CD4-positive, CD25-positive, alpha-beta regulatory T cell (primary cell): Measurements from ENCODE around the gene RPRD1B. TPM values are rescaled to one million over a fixed set of nuclear protein-coding genes. Genes with fewer than 3 reads are reported as not detected.

Experiments
- ATAC-seq, 2 donors: fragments of 150-1000 bp; cut with Tn5 transposase; one replicate each; pipeline ENCODE4 v1.10.0; 2021; ENCODE audit warnings: low read depth in 2 of 2, moderate number of reproducible peaks in 2 of 2, moderate library complexity in 1 of 2
- DNase-seq, 3 donors: peaks; one replicate each; pipeline versions ENCODE4 v3.0.0 to v3.0.0-alpha.2; 2012 to 2022; ENCODE audit warnings: mixed read lengths in 1 of 3
- H3K27ac ChIP-seq: one replicate; pipeline ENCODE4 v1.7.0; 2013; ENCODE audit warnings: mild to moderate bottlenecking, low read length; ENCODE audit not compliant: insufficient read depth, poor library complexity, severe bottlenecking
- H3K27me3 ChIP-seq: one replicate; pipeline ENCODE4 v1.7.0; 2013; ENCODE audit warnings: low read length; ENCODE audit not compliant: control insufficient read depth, insufficient read depth
- H3K36me3 ChIP-seq: one replicate; pipeline ENCODE4 v1.7.0; 2013; ENCODE audit warnings: mild to moderate bottlenecking, low read length, moderate library complexity; ENCODE audit not compliant: control insufficient read depth, insufficient read depth
- H3K4me1 ChIP-seq: 2 replicates; pipeline ENCODE4 v1.7.0; 2013; ENCODE audit warnings: mild to moderate bottlenecking, low read length; ENCODE audit not compliant: insufficient read depth, control insufficient read depth, poor library complexity, severe bottlenecking
- H3K4me3 ChIP-seq: one replicate; pipeline ENCODE4 v1.7.0; 2013; ENCODE audit warnings: low read depth, mild to moderate bottlenecking, low read length, moderate library complexity
- H3K9me3 ChIP-seq, 2 experiments: 1 replicate in 1 of 2; 2 replicates in 1 of 2; pipeline ENCODE4 v1.7.0; 2013; ENCODE audit warnings: low read length in 2 of 2, mild to moderate bottlenecking in 1 of 2, moderate library complexity in 1 of 2; ENCODE audit not compliant: control insufficient read depth in 2 of 2
- H3K27ac Mint-ChIP-seq, 3 donors: one replicate each; pipeline ENCODE4 v1.8.0; 2020 to 2022; ENCODE audit warnings: mild to moderate bottlenecking in 3 of 3, mixed read lengths in 3 of 3, moderate library complexity in 2 of 3
- H3K27me3 Mint-ChIP-seq: one replicate; pipeline ENCODE4 v1.8.0; 2022; ENCODE audit warnings: mild to moderate bottlenecking, mixed read lengths
- H3K36me3 Mint-ChIP-seq: one replicate; pipeline ENCODE4 v1.8.0; 2020; ENCODE audit warnings: mixed read lengths
- H3K4me1 Mint-ChIP-seq, 4 donors: one replicate each; pipeline ENCODE4 v1.8.0; 2020 to 2022; ENCODE audit warnings: mixed read lengths in 4 of 4, mild to moderate bottlenecking in 1 of 4
- H3K4me3 Mint-ChIP-seq, 4 donors: one replicate each; pipeline ENCODE4 v1.8.0; 2020 to 2022; ENCODE audit warnings: mild to moderate bottlenecking in 4 of 4, mixed read lengths in 4 of 4, moderate library complexity in 3 of 4
- H3K9me3 Mint-ChIP-seq, 7 donors: one replicate each; pipeline ENCODE4 v1.8.0; 2020 to 2022; ENCODE audit warnings: mixed read lengths in 7 of 7, mild to moderate bottlenecking in 3 of 7, moderate library complexity in 2 of 7
- polyA plus RNA-seq, 4 donors: library from polyadenylated mRNA; unstranded; fragments of 300-500 nt; fragmentation: Illumina TruSeq; gene quantifications; one replicate each; pipeline ENCODE4 v1.2.3, GENCODE V29; 2021
- total RNA-seq: library from RNA; stranded (reverse); gene quantifications from one replicate; pipeline ENCODE4 v1.2.3, GENCODE V29; 2022

Gene RPRD1B
- total and polyA plus RNA-seq, 5 donors from 2014 or later: 3.8 to 54.0 (median 4.4) TPM

GRCh38 chr20:37997516-37997915 lies 36.0 kb upstream of the RPRD1B start:
- H3K27ac ChIP-seq: no peak overlapping the region
- peak overlapping the region in 1 of 3 donors; percentile 31 for H3K27ac Mint-ChIP-seq
- H3K9me3 Mint-ChIP-seq: no peaks in the 10 kb centered on the region
- peaks cover 68% of the 10 kb centered on the region for H3K36me3 Mint-ChIP-seq
- peaks cover 81% of the 10 kb centered on the region for H3K36me3 ChIP-seq
- DNase-seq (no peak), ATAC-seq (no peak)
- H3K4me1 Mint-ChIP-seq: peaks cover 5 to 19% (median 14%) of the 10 kb centered on the region in 4 donors
- H3K4me1 ChIP-seq: peaks cover 15% of the 10 kb centered on the region
- H3K4me3 ChIP-seq: no peak overlapping the region
- H3K27me3 ChIP-seq: no peaks in the 10 kb centered on the region
- no peak overlapping the region for H3K4me3 Mint-ChIP-seq
- no peaks in the 10 kb centered on the region for H3K27me3 Mint-ChIP-seq
- H3K9me3 ChIP-seq: no peaks in the 10 kb centered on the region

- no peaks in the 10 kb centered on the region for H3K9me3 Mint-ChIP-seq
- Histone ChIP-seq H3K4me3 (no peak overlapping the region), H3K36me3 (peaks cover 94% of the 10 kb centered on the region), H3K4me1 (peaks cover 16% of the 10 kb centered on the region), H3K27ac (no peak overlapping the region), H3K9me3 (no peaks in the 10 kb centered on the region), H3K27me3 (no peaks in the 10 kb centered on the region)
- no peaks in the 10 kb centered on the region for H3K27me3 Mint-ChIP-seq
- DNase-seq (no peak), ATAC-seq (no peak)
- H3K4me3 Mint-ChIP-seq: no peak overlapping the region
- peaks cover 68% of the 10 kb centered on the region for H3K36me3 Mint-ChIP-seq
- peak overlapping the region in 1 of 3 donors; percentile 61 for H3K27ac Mint-ChIP-seq
- H3K4me1 Mint-ChIP-seq: peaks cover 5 to 30% (median 16%) of the 10 kb centered on the region in 4 donors
These were observed 33.9 kb upstream of the RPRD1B start for GRCh38 chr20:37999526-38000263.

GRCh38 chr20:38000293-38000692 lies 33.3 kb upstream of the RPRD1B start:
- Histone ChIP-seq H3K27ac (no peak overlapping the region), H3K4me3 (no peak overlapping the region), H3K36me3 (peaks cover 91% of the 10 kb centered on the region), H3K4me1 (peaks cover 16% of the 10 kb centered on the region), H3K27me3 (no peaks in the 10 kb centered on the region), H3K9me3 (no peaks in the 10 kb centered on the region)
- H3K4me3 Mint-ChIP-seq: no peak overlapping the region
- DNase-seq (no peak), ATAC-seq (no peak)
- no peaks in the 10 kb centered on the region for H3K9me3 Mint-ChIP-seq
- H3K4me1 Mint-ChIP-seq: peaks cover 8 to 35% (median 20%) of the 10 kb centered on the region in 4 donors
- peak overlapping the region in 1 of 3 donors; percentile 89 for H3K27ac Mint-ChIP-seq
- H3K27me3 Mint-ChIP-seq: no peaks in the 10 kb centered on the region
- H3K36me3 Mint-ChIP-seq: peaks cover 68% of the 10 kb centered on the region

GRCh38 chr20:38001173-38001875 lies 32.2 kb upstream of the RPRD1B start:
- H3K27ac Mint-ChIP-seq: peak overlapping the region; percentile 66 to 89 (median 89)
- Histone ChIP-seq H3K27ac (no peak overlapping the region), H3K4me1 (peaks cover 16% of the 10 kb centered on the region), H3K27me3 (no peaks in the 10 kb centered on the region), H3K4me3 (no peak overlapping the region), H3K36me3 (peaks cover 82% of the 10 kb centered on the region), H3K9me3 (no peaks in the 10 kb centered on the region)
- H3K9me3 Mint-ChIP-seq: no peaks in the 10 kb centered on the region
- H3K4me1 Mint-ChIP-seq: peaks cover 11 to 38% (median 24%) of the 10 kb centered on the region in 4 donors
- peaks cover 62% of the 10 kb centered on the region for H3K36me3 Mint-ChIP-seq
- ATAC-seq: peak; percentile 56 to 58
- DNase-seq: peak in 1 of 3 donors; percentile 54
- no peaks in the 10 kb centered on the region for H3K27me3 Mint-ChIP-seq
- peak overlapping the region in 2 of 4 donors; percentile 32 to 45 for H3K4me3 Mint-ChIP-seq

GRCh38 chr20:38001981-38002380 lies 31.6 kb upstream of the RPRD1B start:
- Mint-ChIP-seq H3K27me3 (no peaks in the 10 kb centered on the region), H3K9me3 (no peaks in the 10 kb centered on the region), H3K4me3 (peak overlapping the region in 3 of 4 donors; percentile 6 to 47 (median 35)), H3K4me1 (peaks cover 16 to 40% (median 28%) of the 10 kb centered on the region in 4 donors), H3K36me3 (peaks cover 64% of the 10 kb centered on the region), H3K27ac (peak overlapping the region; percentile 66 to 89 (median 89))
- Histone ChIP-seq H3K27ac (no peak overlapping the region), H3K9me3 (no peaks in the 10 kb centered on the region), H3K27me3 (no peaks in the 10 kb centered on the region), H3K4me1 (peaks cover 16% of the 10 kb centered on the region), H3K36me3 (peaks cover 77% of the 10 kb centered on the region), H3K4me3 (no peak overlapping the region)
- DNase-seq (peak in 2 of 3 donors; percentile 21 to 86), ATAC-seq (peak in 1 of 2 donors; percentile 80)

- no peaks in the 10 kb centered on the region for H3K27me3 Mint-ChIP-seq
These were observed 31.1 kb upstream of the RPRD1B start for GRCh38 chr20:38002422-38002821.

GRCh38 chr20:38004416-38004815 lies 29.1 kb upstream of the RPRD1B start:
- Histone ChIP-seq H3K36me3 (peaks cover 56% of the 10 kb centered on the region), H3K9me3 (no peaks in the 10 kb centered on the region), H3K4me3 (no peak overlapping the region), H3K27me3 (no peaks in the 10 kb centered on the region), H3K4me1 (peaks cover 16% of the 10 kb centered on the region), H3K27ac (no peak overlapping the region)
- ATAC-seq (no peak), DNase-seq (no peak)
- H3K27me3 Mint-ChIP-seq: no peaks in the 10 kb centered on the region
- H3K4me3 Mint-ChIP-seq: no peak overlapping the region
- H3K36me3 Mint-ChIP-seq: peaks cover 51% of the 10 kb centered on the region
- H3K27ac Mint-ChIP-seq: peak overlapping the region in 1 of 3 donors; percentile 89
- peaks cover 18 to 50% (median 33%) of the 10 kb centered on the region in 4 donors for H3K4me1 Mint-ChIP-seq
- no peaks in the 10 kb centered on the region for H3K9me3 Mint-ChIP-seq

More at GRCh38 chr20:38002422-38002821, 31.1 kb upstream of the RPRD1B start:
- H3K4me1 ChIP-seq: peaks cover 16% of the 10 kb centered on the region
- peak in 1 of 3 donors; percentile 13 for DNase-seq
- no peak for ATAC-seq
- peak overlapping the region in 3 of 4 donors; percentile 6 to 47 (median 35) for H3K4me3 Mint-ChIP-seq
- H3K27ac Mint-ChIP-seq: peak overlapping the region; percentile 6 to 89 (median 89)
- no peaks in the 10 kb centered on the region for H3K9me3 ChIP-seq
- H3K36me3 Mint-ChIP-seq: peaks cover 59% of the 10 kb centered on the region
- H3K4me3 ChIP-seq: no peak overlapping the region
- H3K9me3 Mint-ChIP-seq: no peaks in the 10 kb centered on the region
- H3K27ac ChIP-seq: no peak overlapping the region
- H3K27me3 ChIP-seq: no peaks in the 10 kb centered on the region
- peaks cover 16 to 44% (median 28%) of the 10 kb centered on the region in 4 donors for H3K4me1 Mint-ChIP-seq
- H3K36me3 ChIP-seq: peaks cover 74% of the 10 kb centered on the region
